ENCODE results near the gene ARX.

Gene ARX

GRCh38 chrX:25022499-25023325 lies 6.9 kb upstream of the ARX start:
- Mint-ChIP-seq H3K36me3 (ENCODE audit: low read depth) (no peaks in the 10 kb centered on the region), H3K27ac (no peak overlapping the region), H3K9me3 (no peaks in the 10 kb centered on the region), H3K4me3 (no peak overlapping the region), H3K4me1 (ENCODE audit: low read depth) (peaks cover 8% of the 10 kb centered on the region), H3K27me3 (ENCODE audit: low read depth) (peaks cover 69% of the 10 kb centered on the region)
- DNase-seq (ENCODE audit: low spot score): no peak

- H3K4me3 Mint-ChIP-seq: peak overlapping the region; percentile 43
- H3K27me3 Mint-ChIP-seq (ENCODE audit: low read depth): peaks cover 78% of the 10 kb centered on the region
- no peaks in the 10 kb centered on the region for H3K9me3 Mint-ChIP-seq
- peak; percentile 11 for DNase-seq (ENCODE audit: low spot score)
- H3K36me3 Mint-ChIP-seq (ENCODE audit: low read depth): no peaks in the 10 kb centered on the region
- peaks cover 12% of the 10 kb centered on the region for H3K4me1 Mint-ChIP-seq (ENCODE audit: low read depth)
- H3K27ac Mint-ChIP-seq: no peak overlapping the region
Measured at GRCh38 chrX:25020905-25021449, 5.2 kb upstream of the ARX start.

- H3K4me3 Mint-ChIP-seq: no peak overlapping the region
- peaks cover 12% of the 10 kb centered on the region for H3K4me1 Mint-ChIP-seq (ENCODE audit: low read depth)
- DNase-seq (ENCODE audit: low spot score): no peak
- H3K9me3 Mint-ChIP-seq: no peaks in the 10 kb centered on the region
- no peak overlapping the region for H3K27ac Mint-ChIP-seq
- no peaks in the 10 kb centered on the region for H3K36me3 Mint-ChIP-seq (ENCODE audit: low read depth)
- peaks cover 79% of the 10 kb centered on the region for H3K27me3 Mint-ChIP-seq (ENCODE audit: low read depth)
Measured at GRCh38 chrX:25020391-25020904, 4.7 kb upstream of the ARX start.

GRCh38 chrX:25019707-25020390 lies 4.1 kb upstream of the ARX start:
- Mint-ChIP-seq H3K27me3 (ENCODE audit: low read depth) (peaks cover 80% of the 10 kb centered on the region), H3K4me1 (ENCODE audit: low read depth) (peaks cover 12% of the 10 kb centered on the region), H3K4me3 (no peak overlapping the region), H3K36me3 (ENCODE audit: low read depth) (no peaks in the 10 kb centered on the region), H3K9me3 (no peaks in the 10 kb centered on the region), H3K27ac (no peak overlapping the region)
- DNase-seq (ENCODE audit: low spot score): no peak

GRCh38 chrX:25018682-25019081 lies 2.9 kb upstream of the ARX start:
- H3K4me1 Mint-ChIP-seq (ENCODE audit: low read depth): peaks cover 15% of the 10 kb centered on the region
- H3K4me3 Mint-ChIP-seq: no peak overlapping the region
- no peak overlapping the region for H3K27ac Mint-ChIP-seq
- no peaks in the 10 kb centered on the region for H3K9me3 Mint-ChIP-seq
- DNase-seq (ENCODE audit: low spot score): no peak
- H3K27me3 Mint-ChIP-seq (ENCODE audit: low read depth): peaks cover 78% of the 10 kb centered on the region
- H3K36me3 Mint-ChIP-seq (ENCODE audit: low read depth): no peaks in the 10 kb centered on the region

GRCh38 chrX:25017667-25018247 lies 2.0 kb upstream of the ARX start:
- Mint-ChIP-seq H3K27me3 (ENCODE audit: low read depth) (peaks cover 70% of the 10 kb centered on the region), H3K9me3 (no peaks in the 10 kb centered on the region), H3K36me3 (ENCODE audit: low read depth) (no peaks in the 10 kb centered on the region), H3K27ac (no peak overlapping the region), H3K4me3 (no peak overlapping the region), H3K4me1 (ENCODE audit: low read depth) (peaks cover 15% of the 10 kb centered on the region)
- no peak for DNase-seq (ENCODE audit: low spot score)

GRCh38 chrX:25016938-25017598 lies 1.3 kb upstream of the ARX start:
- Mint-ChIP-seq H3K27me3 (ENCODE audit: low read depth) (peaks cover 69% of the 10 kb centered on the region), H3K4me3 (no peak overlapping the region)

GRCh38 chrX:25016361-25016671 lies 551 bp upstream of the ARX start:
- Mint-ChIP-seq H3K36me3 (ENCODE audit: low read depth) (no peaks in the 10 kb centered on the region), H3K4me3 (peak overlapping the region; percentile 26), H3K27me3 (ENCODE audit: low read depth) (peaks cover 68% of the 10 kb centered on the region), H3K27ac (no peak overlapping the region), H3K9me3 (no peaks in the 10 kb centered on the region), H3K4me1 (ENCODE audit: low read depth) (peaks cover 10% of the 10 kb centered on the region)
- DNase-seq (ENCODE audit: low spot score): no peak

More at GRCh38 chrX:25016938-25017598, 1.3 kb upstream of the ARX start:
- DNase-seq (ENCODE audit: low spot score): no peak
- Mint-ChIP-seq H3K4me1 (ENCODE audit: low read depth) (peaks cover 14% of the 10 kb centered on the region), H3K36me3 (ENCODE audit: low read depth) (no peaks in the 10 kb centered on the region), H3K27ac (no peak overlapping the region), H3K9me3 (no peaks in the 10 kb centered on the region)

- DNase-seq (ENCODE audit: low spot score): no peak
- peaks cover 8% of the 10 kb centered on the region for H3K4me1 Mint-ChIP-seq (ENCODE audit: low read depth)
- H3K9me3 Mint-ChIP-seq: no peaks in the 10 kb centered on the region
- H3K36me3 Mint-ChIP-seq (ENCODE audit: low read depth): no peaks in the 10 kb centered on the region
- peaks cover 73% of the 10 kb centered on the region for H3K27me3 Mint-ChIP-seq (ENCODE audit: low read depth)
- H3K4me3 Mint-ChIP-seq: peak overlapping the region; percentile 49
- H3K27ac Mint-ChIP-seq: peak overlapping the region; percentile 70
Measured at GRCh38 chrX:25014366-25014838, 1.4 kb downstream of the ARX start.

- peaks cover 74% of the 10 kb centered on the region for H3K27me3 Mint-ChIP-seq (ENCODE audit: low read depth)
- no peak for DNase-seq (ENCODE audit: low spot score)
- peak overlapping the region; percentile 70 for H3K27ac Mint-ChIP-seq
- no peaks in the 10 kb centered on the region for H3K36me3 Mint-ChIP-seq (ENCODE audit: low read depth)
- no peaks in the 10 kb centered on the region for H3K9me3 Mint-ChIP-seq
- H3K4me3 Mint-ChIP-seq: peak overlapping the region; percentile 49
- peaks cover 8% of the 10 kb centered on the region for H3K4me1 Mint-ChIP-seq (ENCODE audit: low read depth)
Measured at GRCh38 chrX:25013632-25014365, 2.0 kb downstream of the ARX start.

GRCh38 chrX:25012793-25013631 lies 2.8 kb downstream of the ARX start:
- Mint-ChIP-seq H3K4me1 (ENCODE audit: low read depth) (peaks cover 8% of the 10 kb centered on the region), H3K36me3 (ENCODE audit: low read depth) (no peaks in the 10 kb centered on the region), H3K9me3 (no peaks in the 10 kb centered on the region), H3K27ac (no peak overlapping the region), H3K4me3 (peak overlapping the region; percentile 80), H3K27me3 (ENCODE audit: low read depth) (peaks cover 77% of the 10 kb centered on the region)
- DNase-seq (ENCODE audit: low spot score): no peak

- Mint-ChIP-seq H3K36me3 (ENCODE audit: low read depth) (no peaks in the 10 kb centered on the region), H3K9me3 (no peaks in the 10 kb centered on the region), H3K27me3 (ENCODE audit: low read depth) (peaks cover 77% of the 10 kb centered on the region), H3K27ac (no peak overlapping the region), H3K4me1 (ENCODE audit: low read depth) (peaks cover 4% of the 10 kb centered on the region), H3K4me3 (peak overlapping the region; percentile 65)
- no peak for DNase-seq (ENCODE audit: low spot score)
Measured at GRCh38 chrX:25012433-25012735, 3.4 kb downstream of the ARX start.

All from T-helper 2 cell treated with Interferon-gamma antibody and Interleukin-4, amounts not matched to agents 5 μg/mL and 100 μg/mL, for 36 hours (primary cell).